GM12865 (cell line): ENCODE measurements around the gene NDUFAB1.
"Not testable (repeated sequence)": the region's sequence is repeated elsewhere in the genome, so short reads cannot be mapped to it uniquely, and the experiment has no call there.

ENCODE experiments used
- DNase-seq: peaks from one replicate; pipeline ENCODE4 v3.0.0; 2010; ENCODE audit warnings: low read depth
- H3K4me3 ChIP-seq: 2 replicates; pipeline ENCODE4 v1.5.1; 2011; ENCODE audit warnings: mild to moderate bottlenecking, low read depth, low read length, control low read depth
- CTCF ChIP-seq: IDR thresholded peaks from 2 replicates; pipeline ENCODE4 v1.5.1; 2011; ENCODE audit warnings: low read length, control low read depth, low read depth, inconsistent platforms; ENCODE audit not compliant: insufficient read depth; ENCODE audit errors: missing control alignments

Gene NDUFAB1

GRCh38 chr16:23549938-23550337, 46.2 kb downstream of the NDUFAB1 start:
- no peak for DNase-seq
- no peak overlapping the region for H3K4me3 ChIP-seq
- TF ChIP-seq CTCF = no peak

GRCh38 chr16:23544436-23544835, 51.7 kb downstream of the NDUFAB1 start:
- H3K4me3 ChIP-seq = no peak overlapping the region
- no peak for DNase-seq
- TF ChIP-seq CTCF = no peak

GRCh38 chr16:23540817-23541178, 55.3 kb downstream of the NDUFAB1 start:
- not testable (repeated sequence) for H3K4me3 ChIP-seq, DNase-seq

- DNase-seq = no peak
- TF ChIP-seq CTCF = no peak
- no peak overlapping the region for H3K4me3 ChIP-seq
Observed at GRCh38 chr16:23539984-23540816, 55.9 kb downstream of the NDUFAB1 start.

- H3K4me3 ChIP-seq = no peak overlapping the region
- DNase-seq = no peak
- TF ChIP-seq CTCF = no peak
Observed at GRCh38 chr16:23538919-23539278, 57.2 kb downstream of the NDUFAB1 start.

GRCh38 chr16:23537390-23537789, 58.7 kb downstream of the NDUFAB1 start:
- TF ChIP-seq CTCF = no peak
- no peak overlapping the region for H3K4me3 ChIP-seq
- no peak for DNase-seq

- no peak overlapping the region for H3K4me3 ChIP-seq
- no peak for DNase-seq
- TF ChIP-seq CTCF = no peak
Observed at GRCh38 chr16:23535901-23536300, 60.2 kb downstream of the NDUFAB1 start.
